ENCODE results near the gene COL26A1.

Gene COL26A1

GRCh38 chr7:101410743-101411507, 48.2 kb downstream of the COL26A1 start:
- H3K4me3 ChIP-seq (ENCODE audit: low read depth, low read length), result no peak overlapping the region
- peak; percentile 80 for TF ChIP-seq CTCF (IDR thresholded peaks at IDR 0.05; ENCODE audit: low read depth, low read length, missing control alignments)
- DNase-seq (ENCODE audit: low read depth), result no peak
- in situ Hi-C loops (cut with HindIII; ENCODE audit: low sequenced_read_pairs), result no loop called here

- H3K4me3 ChIP-seq (ENCODE audit: low read depth, low read length), result no peak overlapping the region
- DNase-seq (ENCODE audit: low read depth), result no peak
- in situ Hi-C loops (cut with HindIII; ENCODE audit: low sequenced_read_pairs), result no loop called here
- no peak for TF ChIP-seq CTCF (IDR thresholded peaks at IDR 0.05; ENCODE audit: low read depth, low read length, missing control alignments)
Observed at GRCh38 chr7:101411508-101411874, 48.8 kb downstream of the COL26A1 start.

GRCh38 chr7:101412976-101413375, 50.3 kb downstream of the COL26A1 start:
- in situ Hi-C loops (cut with HindIII; ENCODE audit: low sequenced_read_pairs), result no loop called here
- DNase-seq (ENCODE audit: low read depth), result no peak
- H3K4me3 ChIP-seq (ENCODE audit: low read depth, low read length), result no peak overlapping the region
- TF ChIP-seq CTCF (IDR thresholded peaks at IDR 0.05; ENCODE audit: low read depth, low read length, missing control alignments), result no peak

GRCh38 chr7:101418694-101419093, 56.0 kb downstream of the COL26A1 start:
- in situ Hi-C loops (cut with HindIII; ENCODE audit: low sequenced_read_pairs), result no loop called here
- no peak for DNase-seq (ENCODE audit: low read depth)
- TF ChIP-seq CTCF (IDR thresholded peaks at IDR 0.05; ENCODE audit: low read depth, low read length, missing control alignments), result no peak
- no peak overlapping the region for H3K4me3 ChIP-seq (ENCODE audit: low read depth, low read length)

GRCh38 chr7:101419831-101420230, 57.2 kb downstream of the COL26A1 start:
- TF ChIP-seq CTCF (IDR thresholded peaks at IDR 0.05; ENCODE audit: low read depth, low read length, missing control alignments), result no peak
- in situ Hi-C loops (cut with HindIII; ENCODE audit: low sequenced_read_pairs), result no loop called here
- no peak for DNase-seq (ENCODE audit: low read depth)
- H3K4me3 ChIP-seq (ENCODE audit: low read depth, low read length), result no peak overlapping the region

- H3K4me3 ChIP-seq (ENCODE audit: low read depth, low read length), result no peak overlapping the region
- in situ Hi-C loops (cut with HindIII; ENCODE audit: low sequenced_read_pairs), result no loop called here
- TF ChIP-seq CTCF (IDR thresholded peaks at IDR 0.05; ENCODE audit: low read depth, low read length, missing control alignments), result no peak
- no peak for DNase-seq (ENCODE audit: low read depth)
Observed at GRCh38 chr7:101420436-101420835, 57.8 kb downstream of the COL26A1 start.

Measured in astrocyte of the cerebellum (primary cell).